Natural killer cell (primary cell): ENCODE measurements around the gene F2RL3. TPM values are rescaled to one million over a fixed set of nuclear protein-coding genes. Genes with fewer than 3 reads are reported as not detected.

Experiments
- ATAC-seq, 3 donors: fragments of 150-1000 bp in 2 of 3; fragments of 200-7000 bp in 1 of 3; cut with Tn5 transposase; 1 replicate in 1 of 3; 2 replicates in 2 of 3; pipeline ENCODE4 v1.10.0; 2021; ENCODE audit warnings: mild to moderate bottlenecking in 2 of 3, moderate library complexity in 2 of 3
- DNase-seq, 2 donors: peaks; one replicate each; pipeline versions ENCODE4 v3.0.0 to v3.0.0-alpha.2; 2013 to 2021; ENCODE audit warnings: mixed read lengths in 1 of 2
- H3K27ac ChIP-seq: one replicate; pipeline ENCODE4 v1.5.1; 2013; ENCODE audit warnings: mild to moderate bottlenecking, low read length
- H3K27me3 ChIP-seq: one replicate; pipeline ENCODE4 v1.6.1; 2013; ENCODE audit warnings: low read length; ENCODE audit not compliant: control insufficient read depth, insufficient read depth
- H3K36me3 ChIP-seq: one replicate; pipeline ENCODE4 v1.6.1; 2013; ENCODE audit warnings: low read length; ENCODE audit not compliant: control insufficient read depth, insufficient read depth
- H3K4me1 ChIP-seq: one replicate; pipeline ENCODE4 v1.6.1; 2013; ENCODE audit warnings: low read length; ENCODE audit not compliant: control insufficient read depth, insufficient read depth
- H3K4me3 ChIP-seq: one replicate; pipeline ENCODE4 v1.5.1; 2013; ENCODE audit warnings: low read length
- H3K9me3 ChIP-seq: one replicate; pipeline ENCODE4 v1.6.1; 2013; ENCODE audit warnings: low read length; ENCODE audit not compliant: control insufficient read depth, insufficient read depth
- H3K27ac Mint-ChIP-seq, 2 donors: one replicate each; pipeline ENCODE4 v1.8.0; 2022; ENCODE audit warnings: mild to moderate bottlenecking in 2 of 2, mixed read lengths in 2 of 2, moderate library complexity in 1 of 2
- H3K27me3 Mint-ChIP-seq, 2 donors: one replicate each; pipeline ENCODE4 v1.8.0; 2022; ENCODE audit warnings: low read depth in 2 of 2, mixed read lengths in 2 of 2
- H3K36me3 Mint-ChIP-seq: one replicate; pipeline ENCODE4 v1.8.0; 2022; ENCODE audit warnings: mixed read lengths
- H3K4me1 Mint-ChIP-seq, 2 donors: one replicate each; pipeline ENCODE4 v1.8.0; 2022; ENCODE audit warnings: mixed read lengths in 2 of 2
- H3K4me3 Mint-ChIP-seq: one replicate; pipeline ENCODE4 v1.8.0; 2022; ENCODE audit warnings: mild to moderate bottlenecking, moderate library complexity, mixed read lengths
- H3K9me3 Mint-ChIP-seq, 2 donors: one replicate each; pipeline ENCODE4 v1.8.0; 2022; ENCODE audit warnings: mixed read lengths in 2 of 2
- WGBS: methylation state at CpG from one replicate; pipeline ENCODE4 v1.1.7; 2013; ENCODE audit warnings: missing lambda C conversion rate; ENCODE audit not compliant: insufficient coverage; 5-methylcytosine and 5-hydroxymethylcytosine counted together
- intact Hi-C: fragments of 100-400 bp; cut with micrococcal nuclease; formaldehyde crosslinking; loops from one replicate; pipeline ENCODE4 v1.14.2; 2022
- total RNA-seq, 4 donors: library from RNA; stranded (reverse); fragments of 120-200 nt in 1 of 4; gene quantifications; one replicate each; pipeline versions ENCODE4 v1.2.3 to v1.2.4, GENCODE V29; 2013 to 2022
- TF ChIP-seq, protein P1 (sequence below): fragments of 200-600 bp; IDR thresholded peaks from one replicate; pipeline ENCODE4 v1.8.0; 2022; ENCODE audit warnings: antibody characterized with exemption

The F2RL3 gene
- total RNA-seq, 3 donors from 2014 or later (not counting 1 experiment from before 2014, with no cell fraction given), result 0.24 to 0.39 (median 0.28) TPM

DNA sequence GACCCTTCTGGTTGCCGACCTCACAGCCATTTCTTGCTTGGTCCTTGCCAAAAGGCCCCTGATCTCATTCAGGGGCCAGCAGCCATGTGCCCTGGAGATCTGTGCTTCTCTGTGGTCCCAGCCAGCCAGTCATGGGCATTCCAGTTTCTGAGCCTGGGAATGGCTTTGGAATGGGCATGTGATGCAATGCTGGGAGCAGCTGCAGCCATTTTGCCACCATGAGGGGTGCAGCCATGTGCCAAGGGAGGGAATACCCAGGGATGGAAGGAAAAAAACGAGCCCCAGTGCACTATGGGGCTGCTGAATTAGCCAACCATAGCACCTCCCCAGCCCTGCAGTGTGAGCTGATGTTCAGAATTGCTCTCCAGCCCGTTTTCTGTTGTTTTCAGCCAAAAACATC is 26.3 kb downstream of the F2RL3 start:
- Mint-ChIP-seq H3K9me3 (peaks cover 0 to 7% of the 10 kb centered on the region in 2 donors), H3K27me3 (peaks cover 3 to 7% of the 10 kb centered on the region in 2 donors), H3K27ac (no peak overlapping the region), H3K4me1 (no peaks in the 10 kb centered on the region), H3K36me3 (peaks cover 18% of the 10 kb centered on the region), H3K4me3 (no peak overlapping the region)
- Histone ChIP-seq H3K4me3 (no peak overlapping the region), H3K36me3 (no peaks in the 10 kb centered on the region), H3K27ac (no peak overlapping the region), H3K27me3 (no peaks in the 10 kb centered on the region), H3K9me3 (peaks cover 16% of the 10 kb centered on the region), H3K4me1 (no peaks in the 10 kb centered on the region)
- WGBS, result 63% methylated on average over 3 of the region's 3 CpGs
- DNase-seq (no peak), ATAC-seq (no peak)
- TF ChIP-seq, protein P1, sequence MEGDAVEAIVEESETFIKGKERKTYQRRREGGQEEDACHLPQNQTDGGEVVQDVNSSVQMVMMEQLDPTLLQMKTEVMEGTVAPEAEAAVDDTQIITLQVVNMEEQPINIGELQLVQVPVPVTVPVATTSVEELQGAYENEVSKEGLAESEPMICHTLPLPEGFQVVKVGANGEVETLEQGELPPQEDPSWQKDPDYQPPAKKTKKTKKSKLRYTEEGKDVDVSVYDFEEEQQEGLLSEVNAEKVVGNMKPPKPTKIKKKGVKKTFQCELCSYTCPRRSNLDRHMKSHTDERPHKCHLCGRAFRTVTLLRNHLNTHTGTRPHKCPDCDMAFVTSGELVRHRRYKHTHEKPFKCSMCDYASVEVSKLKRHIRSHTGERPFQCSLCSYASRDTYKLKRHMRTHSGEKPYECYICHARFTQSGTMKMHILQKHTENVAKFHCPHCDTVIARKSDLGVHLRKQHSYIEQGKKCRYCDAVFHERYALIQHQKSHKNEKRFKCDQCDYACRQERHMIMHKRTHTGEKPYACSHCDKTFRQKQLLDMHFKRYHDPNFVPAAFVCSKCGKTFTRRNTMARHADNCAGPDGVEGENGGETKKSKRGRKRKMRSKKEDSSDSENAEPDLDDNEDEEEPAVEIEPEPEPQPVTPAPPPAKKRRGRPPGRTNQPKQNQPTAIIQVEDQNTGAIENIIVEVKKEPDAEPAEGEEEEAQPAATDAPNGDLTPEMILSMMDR, result no peak
- intact Hi-C loops, result no loop called here

DNA sequence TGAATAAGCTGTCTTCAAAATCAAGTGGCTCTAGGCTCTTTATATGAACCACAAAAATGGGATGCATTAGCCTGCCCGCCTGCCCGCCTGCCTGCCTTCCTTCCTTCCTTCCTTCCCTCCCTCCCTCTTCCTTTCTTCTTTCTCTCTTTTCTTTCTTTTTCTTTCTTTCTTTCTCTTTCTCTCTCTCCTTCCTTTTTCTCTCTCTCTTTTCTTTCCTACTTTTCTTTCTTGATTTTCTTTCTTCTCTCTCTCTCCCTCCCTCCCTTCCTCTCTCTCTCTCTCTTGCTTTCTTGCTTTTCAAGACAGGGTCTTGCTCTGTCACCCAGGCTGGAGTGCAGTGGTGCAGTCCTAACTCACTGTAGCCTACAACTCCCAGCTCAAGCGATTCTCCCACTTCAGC is 26.9 kb downstream of the F2RL3 start:
- Mint-ChIP-seq H3K9me3 (peaks cover 0 to 7% of the 10 kb centered on the region in 2 donors), H3K4me3 (no peak overlapping the region), H3K27ac (no peak overlapping the region), H3K36me3 (peaks cover 18% of the 10 kb centered on the region), H3K27me3 (peaks cover 3 to 7% of the 10 kb centered on the region in 2 donors), H3K4me1 (no peaks in the 10 kb centered on the region)
- Histone ChIP-seq H3K36me3 (no peaks in the 10 kb centered on the region), H3K4me1 (no peaks in the 10 kb centered on the region), H3K9me3 (peaks cover 16% of the 10 kb centered on the region), H3K27ac (no peak overlapping the region), H3K4me3 (no peak overlapping the region), H3K27me3 (no peaks in the 10 kb centered on the region)
- DNase-seq (no peak), ATAC-seq (no peak)
- 69% methylated on average over 3 of the region's 3 CpGs for WGBS
- TF ChIP-seq, protein P1, result no peak
- intact Hi-C loops, result no loop called here

DNA sequence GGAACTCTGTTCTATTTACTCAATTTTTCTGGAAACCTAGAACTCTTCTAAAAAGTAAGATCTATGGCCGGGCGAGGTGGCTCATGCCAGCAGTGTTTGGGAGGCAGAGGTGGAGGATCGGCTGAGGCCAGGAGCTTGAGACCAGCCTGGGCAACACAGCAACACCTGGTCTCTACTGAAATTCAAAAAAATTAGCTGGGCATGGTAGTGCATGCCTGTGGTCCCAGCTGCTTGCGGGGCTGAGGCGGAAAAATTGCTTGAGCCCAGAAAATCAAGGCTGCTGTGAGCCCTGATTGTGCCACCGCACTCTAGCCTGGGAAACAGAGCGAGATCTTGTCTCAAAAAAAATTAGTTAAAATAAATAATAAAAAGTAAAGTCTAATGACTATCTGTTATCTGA is 28.6 kb downstream of the F2RL3 start:
- WGBS, result 93% methylated on average over 6 of the region's 7 CpGs
- Mint-ChIP-seq H3K36me3 (peaks cover 13% of the 10 kb centered on the region), H3K4me3 (no peak overlapping the region), H3K27ac (no peak overlapping the region), H3K9me3 (peaks cover 0 to 7% of the 10 kb centered on the region in 2 donors), H3K27me3 (peaks cover 3 to 7% of the 10 kb centered on the region in 2 donors), H3K4me1 (no peaks in the 10 kb centered on the region)
- no peaks in the 10 kb centered on the region for H3K4me1 ChIP-seq
- H3K27ac ChIP-seq, result no peak overlapping the region
- ATAC-seq (no peak), DNase-seq (no peak)
- TF ChIP-seq, protein P1, result no peak
- no peak overlapping the region for H3K4me3 ChIP-seq
- H3K36me3 ChIP-seq, result no peaks in the 10 kb centered on the region
- H3K9me3 ChIP-seq, result peaks cover 12% of the 10 kb centered on the region
- intact Hi-C loops, result no loop called here
- no peaks in the 10 kb centered on the region for H3K27me3 ChIP-seq

DNA sequence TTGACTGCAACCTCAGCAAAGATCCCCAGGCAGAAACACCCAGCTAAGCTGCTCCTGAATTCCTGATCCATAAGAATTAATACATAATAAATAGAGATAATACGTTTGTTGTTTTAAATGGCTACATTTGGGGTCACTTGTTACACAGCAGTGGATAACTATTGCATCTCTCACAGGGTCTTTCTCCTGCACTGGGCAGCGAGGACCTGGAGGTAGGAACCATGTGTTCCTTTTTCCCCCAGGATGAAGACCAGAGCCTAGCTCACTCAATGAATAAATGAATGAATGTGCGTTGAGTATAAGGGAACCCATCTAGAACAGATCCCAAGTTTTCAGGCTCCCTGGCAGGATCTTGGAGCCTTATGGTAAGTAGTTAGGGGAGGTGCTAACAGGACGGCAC is 30.7 kb downstream of the F2RL3 start:
- WGBS, result 68% methylated on average over 3 of the region's 4 CpGs
- Histone ChIP-seq H3K36me3 (no peaks in the 10 kb centered on the region), H3K27ac (no peak overlapping the region), H3K4me3 (no peak overlapping the region), H3K9me3 (no peaks in the 10 kb centered on the region), H3K4me1 (no peaks in the 10 kb centered on the region), H3K27me3 (no peaks in the 10 kb centered on the region)
- ATAC-seq (no peak), DNase-seq (no peak)
- H3K4me1 Mint-ChIP-seq, result no peaks in the 10 kb centered on the region
- H3K9me3 Mint-ChIP-seq, result no peaks in the 10 kb centered on the region
- H3K4me3 Mint-ChIP-seq, result no peak overlapping the region
- no peak overlapping the region for H3K27ac Mint-ChIP-seq
- no peaks in the 10 kb centered on the region for H3K36me3 Mint-ChIP-seq
- intact Hi-C loops, result no loop called here
- TF ChIP-seq, protein P1, result no peak
- peaks cover 6 to 7% of the 10 kb centered on the region in 2 donors for H3K27me3 Mint-ChIP-seq
